H1 (cell line): ENCODE results near the gene SELENOO. TPM values are rescaled to one million over a fixed set of nuclear protein-coding genes. Genes with fewer than 3 reads are reported as not detected.
A peak's percentile ranks its signal among the peaks of the same experiment; 100 is the strongest.

Experiments
- CTCF ChIA-PET: fragments of 300-600 bp; sonication (Branson Sonifier 250); formaldehyde crosslinking; loops from one replicate; lab custom pipeline; 2021; ENCODE audit not compliant: partially characterized antibody; lab: Charles Lee
- POLR2A ChIA-PET: fragments of 300-600 bp; sonication (Branson Sonifier 250); formaldehyde crosslinking; loops from one replicate; lab custom pipeline; 2021; ENCODE audit warnings: inconsistent platforms; ENCODE audit not compliant: partially characterized antibody; lab: Charles Lee
- DNase-seq, 2 experiments: peaks; one replicate each; pipeline versions ENCODE4 v3.0.0 to v3.0.0-alpha.2; 2010 to 2022; ENCODE audit warnings: low spot score in 2 of 2, low read depth in 1 of 2, mixed read lengths in 1 of 2
- FAIRE-seq: peaks from 2 replicates; lab custom pipeline; 2011; peaks lifted over from hg19 to GRCh38; lab: Jason Lieb, UNC
- H2AFZ ChIP-seq: 2 replicates; pipeline ENCODE4 v1.8.1; 2012; ENCODE audit warnings: low read length, inconsistent platforms
- H2AK5ac ChIP-seq: 2 replicates; pipeline ENCODE4 v1.6.1; 2013; ENCODE audit warnings: low read depth, low read length
- H2BK120ac ChIP-seq: replicated peaks from 2 replicates; pipeline ENCODE3; 2013; ENCODE audit warnings: low read depth, low read length, inconsistent platforms
- H2BK12ac ChIP-seq: 2 replicates; pipeline ENCODE4 v1.6.1; 2013; ENCODE audit warnings: low read depth, low read length
- H2BK15ac ChIP-seq: 2 replicates; pipeline ENCODE4 v1.6.1; 2013; ENCODE audit warnings: low read length
- H2BK20ac ChIP-seq: 2 replicates; pipeline ENCODE4 v1.6.1; 2013; ENCODE audit warnings: low read length
- H2BK5ac ChIP-seq: 2 replicates; pipeline ENCODE4 v1.6.1; 2013; ENCODE audit warnings: low read depth, low read length
- H3K14ac ChIP-seq: 2 replicates; pipeline ENCODE4 v1.6.1; 2013; ENCODE audit warnings: inconsistent platforms; ENCODE audit not compliant: insufficient read length
- H3K18ac ChIP-seq: 2 replicates; pipeline ENCODE4 v1.6.1; 2013; ENCODE audit warnings: low read length; ENCODE audit errors: extremely low read depth
- H3K23ac ChIP-seq: 2 replicates; pipeline ENCODE4 v1.6.1; 2013; ENCODE audit warnings: inconsistent platforms; ENCODE audit not compliant: insufficient read length
- H3K23me2 ChIP-seq: 2 replicates; pipeline ENCODE4 v1.6.1; 2013; ENCODE audit warnings: low read depth, low read length
- H3K27ac ChIP-seq: 2 replicates; pipeline ENCODE4 v1.6.1; 2011; ENCODE audit warnings: low read depth, low read length, inconsistent platforms
- H3K27me3 ChIP-seq, 4 experiments: replicated peaks in 1 of 4; 1 replicate in 1 of 4; 2 replicates in 3 of 4; pipeline versions ENCODE4 v1.6.1 to v1.8.1; 2011 to 2013; ENCODE audit warnings: low read length in 3 of 4, mild to moderate bottlenecking in 3 of 4, inconsistent platforms in 2 of 4, mixed read lengths in 2 of 4, moderate library complexity in 1 of 4; ENCODE audit not compliant: control insufficient read depth in 3 of 4, insufficient read depth in 3 of 4; ENCODE audit errors: extremely low read depth in 1 of 4
- H3K36me3 ChIP-seq, 4 experiments: 2 replicates each; pipeline versions ENCODE4 v1.6.1 to v1.8.1; 2011 to 2013; ENCODE audit warnings: mild to moderate bottlenecking in 4 of 4, low read length in 3 of 4, moderate library complexity in 2 of 4, control low read depth in 1 of 4, inconsistent platforms in 1 of 4; ENCODE audit not compliant: insufficient read depth in 4 of 4, control insufficient read depth in 2 of 4
- H3K4ac ChIP-seq: replicated peaks from 2 replicates; pipeline ENCODE3; 2013; ENCODE audit warnings: low read length, low read depth, mixed read lengths, inconsistent platforms; ENCODE audit not compliant: insufficient read length
- H3K4me1 ChIP-seq, 4 experiments: replicated peaks in 1 of 4; 1 replicate in 1 of 4; 2 replicates in 3 of 4; pipeline versions ENCODE4 v1.6.1 to v1.8.1; 2011 to 2013; ENCODE audit warnings: low read length in 3 of 4, inconsistent platforms in 2 of 4, mixed read lengths in 1 of 4; ENCODE audit not compliant: insufficient read depth in 4 of 4, control insufficient read depth in 3 of 4
- H3K4me2 ChIP-seq, 2 experiments: 2 replicates each; pipeline versions ENCODE4 v1.6.1 to v1.8.1; 2011 to 2013; ENCODE audit warnings: low read depth in 2 of 2, low read length in 2 of 2, control low read depth in 1 of 2, inconsistent platforms in 1 of 2, mild to moderate bottlenecking in 1 of 2; ENCODE audit not compliant: insufficient read depth in 1 of 2
- H3K4me3 ChIP-seq, 4 experiments: fragments of 200-600, 300-600 bp in 1 of 4; sonication (generic), shearing (Covaris generic), sonication (Bioruptor Twin) in 1 of 4; 2 replicates each; pipeline versions ENCODE4 v1.5.1 to v1.8.1; 2011 to 2016; ENCODE audit warnings: low read length in 4 of 4, low read depth in 3 of 4, control low read depth in 2 of 4, inconsistent platforms in 2 of 4, mild to moderate bottlenecking in 2 of 4, mixed read lengths in 1 of 4, moderate library complexity in 1 of 4; ENCODE audit not compliant: insufficient read depth in 2 of 4; ENCODE audit errors: extremely low read depth in 1 of 4
- H3K56ac ChIP-seq: replicated peaks from 2 replicates; pipeline ENCODE3; 2013; ENCODE audit warnings: low read depth, mild to moderate bottlenecking, mixed read lengths, low read length, inconsistent platforms; ENCODE audit not compliant: insufficient read length
- H3K79me1 ChIP-seq: 2 replicates; pipeline ENCODE4 v1.6.1; 2013; ENCODE audit warnings: low read depth, low read length, control low read depth
- H3K79me2 ChIP-seq, 2 experiments: 2 replicates each; pipeline versions ENCODE4 v1.6.1 to v1.8.1; 2012 to 2013; ENCODE audit warnings: low read length in 2 of 2, mild to moderate bottlenecking in 2 of 2, inconsistent platforms in 1 of 2; ENCODE audit not compliant: insufficient read depth in 2 of 2, control insufficient read depth in 1 of 2
- H3K9ac ChIP-seq, 4 experiments: replicated peaks in 1 of 4; 1 replicate in 1 of 4; 2 replicates in 3 of 4; pipeline versions ENCODE4 v1.6.1 to v1.8.1; 2011 to 2013; ENCODE audit warnings: low read depth in 3 of 4, low read length in 3 of 4, control low read depth in 2 of 4, mild to moderate bottlenecking in 2 of 4, moderate library complexity in 2 of 4, inconsistent platforms in 1 of 4; ENCODE audit errors: extremely low read depth in 1 of 4
- H3K9me3 ChIP-seq, 2 experiments: 2 replicates each; pipeline versions ENCODE4 v1.6.1 to v1.8.1; 2012 to 2013; ENCODE audit warnings: mild to moderate bottlenecking in 2 of 2, moderate library complexity in 2 of 2, control low read depth in 1 of 2, inconsistent platforms in 1 of 2, low read depth in 1 of 2, low read length in 1 of 2, mixed read lengths in 1 of 2; ENCODE audit not compliant: insufficient read depth in 2 of 2
- H4K20me1 ChIP-seq, 2 experiments: replicated peaks in 1 of 2; 2 replicates each; pipeline versions ENCODE3 to v1.8.1; 2011 to 2013; ENCODE audit warnings: inconsistent platforms in 2 of 2, low read length in 2 of 2, mild to moderate bottlenecking in 1 of 2; ENCODE audit not compliant: insufficient read depth in 2 of 2, control insufficient read depth in 1 of 2
- H4K5ac ChIP-seq: 2 replicates; pipeline ENCODE4 v1.6.1; 2013; ENCODE audit warnings: low read length, low read depth, mixed read lengths, inconsistent platforms; ENCODE audit not compliant: insufficient read length
- H4K8ac ChIP-seq: 2 replicates; pipeline ENCODE4 v1.8.0; 2013; ENCODE audit warnings: mild to moderate bottlenecking, moderate library complexity, low read length, inconsistent platforms; ENCODE audit not compliant: insufficient read depth; ENCODE audit errors: extremely low read depth
- H4K91ac ChIP-seq: replicated peaks from 2 replicates; pipeline ENCODE3; 2013; ENCODE audit warnings: low read length, mixed read lengths, inconsistent platforms; ENCODE audit not compliant: insufficient read length
- CBX8 ChIP-seq: fragments of 300-800, 300-1000 bp; sonication (generic); IDR thresholded peaks from 2 replicates; pipeline ENCODE4 v1.7.1; 2016; ENCODE audit warnings: low read depth, low read length, borderline replicate concordance
- CEBPB ChIP-seq: IDR thresholded peaks from 2 replicates; pipeline ENCODE4 v1.6.1; 2012; ENCODE audit warnings: low read depth, low read length
- CTCF ChIP-seq, 3 experiments: IDR thresholded peaks; 1 replicate in 2 of 3; 2 replicates in 1 of 3; pipeline versions ENCODE4 v1.5.1 to v1.6.1; 2011; ENCODE audit warnings: low read length in 3 of 3, mild to moderate bottlenecking in 3 of 3, inconsistent platforms in 2 of 3, low read depth in 1 of 3, moderate library complexity in 1 of 3; ENCODE audit not compliant: insufficient read depth in 1 of 3; ENCODE audit errors: control extremely low read depth in 1 of 3
- EP300 ChIP-seq, 2 experiments: IDR thresholded peaks; 1 replicate in 1 of 2; 2 replicates in 1 of 2; pipeline ENCODE4 v1.6.1; 2011 to 2012; ENCODE audit warnings: low read depth in 2 of 2, low read length in 2 of 2, mild to moderate bottlenecking in 2 of 2, borderline replicate concordance in 1 of 2, inconsistent platforms in 1 of 2, moderate library complexity in 1 of 2
- HDAC2 ChIP-seq, 2 experiments: fragments of 300-600 bp in 1 of 2; sonication (generic) in 1 of 2; IDR thresholded peaks; 2 replicates each; pipeline ENCODE4 v1.6.1; 2011 to 2012; ENCODE audit warnings: low read depth in 2 of 2, low read length in 2 of 2, mild to moderate bottlenecking in 2 of 2, moderate library complexity in 2 of 2, borderline replicate concordance in 1 of 2, inconsistent platforms in 1 of 2
- KDM4A ChIP-seq: IDR thresholded peaks from one replicate; pipeline ENCODE4 v1.7.1; 2012; ENCODE audit warnings: low read depth, mild to moderate bottlenecking, moderate library complexity, low read length, inconsistent platforms; ENCODE audit not compliant: severe bottlenecking
- RAD21 ChIP-seq, 2 experiments: IDR thresholded peaks in 1 of 2; conservative IDR thresholded peaks in 1 of 2; 2 replicates each; pipeline ENCODE4 v1.6.1; 2011; ENCODE audit warnings: low read depth in 2 of 2, low read length in 2 of 2, improper control_type of control experiment in 1 of 2, inconsistent platforms in 1 of 2, mild to moderate bottlenecking in 1 of 2, moderate library complexity in 1 of 2
- SP1 ChIP-seq: IDR thresholded peaks from 2 replicates; pipeline ENCODE4 v1.6.1; 2011; ENCODE audit warnings: low read depth, low read length
- WGBS, 2 experiments: shearing (Covaris generic) in 1 of 2; methylation state at CpG; one replicate each; pipeline versions ENCODE4 v1.1.6 to v1.1.7; 2013 to 2015; ENCODE audit warnings: low lambda C conversion rate in 2 of 2, mixed read lengths in 2 of 2, inconsistent platforms in 1 of 2, low coverage in 1 of 2, missing lambda C conversion rate in 1 of 2; ENCODE audit not compliant: insufficient replicate concordance in 2 of 2, insufficient coverage in 1 of 2, insufficient read length in 1 of 2; ENCODE audit errors: extremely low coverage in 1 of 2, missing lambda C conversion rate in 1 of 2; 5-methylcytosine and 5-hydroxymethylcytosine counted together
- polyA plus RNA-seq, 7 experiments: library from polyadenylated mRNA; depleted of rRNA in 3 of 7; stranded (reverse) in 5 of 7; unstranded in 2 of 7; fragments of >200 nt in 5 of 7; fragments of 200-250 nt in 2 of 7; gene quantifications; 1 replicate in 5 of 7; 2 replicates in 1 of 7; 4 replicates in 1 of 7; pipeline versions ENCODE4 v1.2.1 to v1.2.3, GENCODE V29; 2011 to 2013; ENCODE audit warnings: missing spikeins in 2 of 7, mixed read lengths in 2 of 7
- total RNA-seq: library from RNA; stranded (reverse); fragmentation: NEBNext Ultra II Directional; extraction: Animal tissue kit (Norgen Biotek cat#: 25700); gene quantifications from 2 replicates; pipeline ENCODE4 v1.2.1, GENCODE V29; 2021

SELENOO gene
- total and polyA plus RNA-seq, 2 of the 8 experiments (the other 6 are each of a cell fraction or from before 2014, with no cell fraction given) = 18.6 to 25.1 TPM

DNA sequence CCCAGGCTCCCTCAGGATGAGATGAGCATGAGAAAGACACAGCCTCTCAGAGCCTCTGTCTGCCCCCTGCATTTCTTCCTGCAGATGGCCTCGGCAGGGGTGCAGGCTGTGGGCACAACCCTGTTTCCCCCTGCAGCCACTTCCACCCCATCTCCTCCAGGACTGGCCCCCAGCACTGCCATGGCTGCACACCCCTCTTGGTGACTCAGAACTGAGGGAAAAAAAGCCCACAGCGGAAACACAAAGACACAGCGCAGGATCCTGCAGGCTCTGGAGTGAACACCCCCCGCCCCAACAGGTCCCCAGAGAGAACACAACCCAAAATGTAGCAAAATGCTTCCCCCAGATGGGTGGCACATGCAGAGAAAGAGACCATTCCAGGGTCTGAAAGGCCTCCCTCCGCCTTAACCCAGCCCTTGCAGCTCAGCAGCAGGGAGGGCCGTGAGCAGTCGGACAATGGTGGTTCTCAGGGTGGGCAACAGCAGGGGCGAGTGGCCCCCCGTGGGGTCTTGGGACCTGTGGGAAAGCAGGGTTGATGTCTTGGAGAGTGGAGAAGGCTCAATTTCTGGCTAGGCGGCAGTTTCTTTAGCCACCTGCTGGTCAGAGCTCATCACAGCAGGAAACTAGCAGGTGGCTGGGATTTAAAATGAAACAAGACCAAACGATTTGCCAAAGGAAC lies 36.1 kb downstream of the SELENOO start:
- 69% methylated on average over 11 of the region's 11 CpGs; no CpG with 5 or more reads in 1 of the 2 experiments for WGBS, 2 experiments
- 0 out of 2 replicates have a peak, but pooled peaks cover 2% of the 10 kb centered on the region for H3K23me2 ChIP-seq
- H3K27me3 ChIP-seq = no peaks in the 10 kb centered on the region
- H2AFZ ChIP-seq = no peak overlapping the region
- peak; percentile 50 for FAIRE-seq
- no peak overlapping the region for H4K5ac ChIP-seq
- H4K8ac ChIP-seq = peak overlapping the region; percentile 64
- H3K14ac ChIP-seq = no peak overlapping the region
- H3K9me3 ChIP-seq = no peaks in the 10 kb centered on the region; a peak in 1 of 4 replicates
- H2BK120ac ChIP-seq = no peak overlapping the region
- H3K4me1 ChIP-seq = peaks cover 0 to 6% (median 1%) of the 10 kb centered on the region in 4 experiments; a peak in 4 of 7 replicates
- H3K4me2 ChIP-seq = no peak overlapping the region
- peaks cover 2 to 26% of the 10 kb centered on the region in 2 experiments for H4K20me1 ChIP-seq
- no peaks in the 10 kb centered on the region; a peak in 1 of 8 replicates for H3K36me3 ChIP-seq
- H3K18ac ChIP-seq = no peak overlapping the region
- H3K79me2 ChIP-seq = peaks cover 0 to 29% of the 10 kb centered on the region in 2 experiments; a peak in 2 of 4 replicates
- H3K4ac ChIP-seq = no peak overlapping the region
- ChIA-PET CTCF (interaction anchor here (0.6 to 8.7 kb wide), 18 partner anchors 12 to 310 kb away, joined by 3 to 77 read pairs (median 3); no protein-coding TSS in a partner anchor), POLR2A (interaction anchor here (0.8 to 1.2 kb wide), 2 partner anchors 9 to 14 kb away, joined by 3 to 4 read pairs; partner anchors contain the start of gene HDAC10)
- H2AK5ac ChIP-seq = no peak overlapping the region
- H3K56ac ChIP-seq = no peak overlapping the region
- no peak overlapping the region for H3K23ac ChIP-seq
- no peak overlapping the region for H2BK12ac ChIP-seq
- peaks cover 18% of the 10 kb centered on the region for H3K79me1 ChIP-seq
- no peak overlapping the region for H2BK5ac ChIP-seq
- no peak overlapping the region for H4K91ac ChIP-seq
- peak in 1 of 2 experiments; percentile 51 for DNase-seq
- no peak overlapping the region for H3K4me3 ChIP-seq
- no peak overlapping the region for H2BK20ac ChIP-seq
- no peak overlapping the region for H3K27ac ChIP-seq
- H2BK15ac ChIP-seq = no peak overlapping the region
- H3K9ac ChIP-seq = no peak overlapping the region
- TF ChIP-seq KDM4A = no peak
- no peak for TF ChIP-seq EP300 (IDR thresholded peaks at IDR 0.05; ENCODE audit: borderline replicate concordance in 1 of 2, low read depth in 2 of 2, low read length in 2 of 2)
- TF ChIP-seq SP1 = no peak
- no peak for TF ChIP-seq CBX8
- peak; percentile 44 to 68 (median 50) for TF ChIP-seq CTCF (IDR thresholded peaks at IDR 0.05; ENCODE audit: control extremely low read depth in 1 of 3, insufficient read depth in 1 of 3, low read depth in 1 of 3, low read length in 3 of 3)
- no peak for TF ChIP-seq CEBPB
- no peak for TF ChIP-seq HDAC2 (IDR thresholded peaks at IDR 0.05; ENCODE audit: borderline replicate concordance in 1 of 2, low read depth in 2 of 2, low read length in 2 of 2)
- peak; percentile 13 to 28; a peak in 3 of 4 replicates for TF ChIP-seq RAD21 (IDR thresholded peaks at IDR 0.05 in 1 of 2, conservative IDR thresholded peaks at IDR 0.05 in 1 of 2; ENCODE audit: low read depth in 2 of 2, low read length in 2 of 2)
